Measurements from ENCODE around the gene CSF2RB.

- TF ChIP-seq POLR2A (IDR thresholded peaks at IDR 0.05; ENCODE audit: extremely low read depth, insufficient read length) (no peak), CTCF (IDR thresholded peaks at IDR 0.05; ENCODE audit: low read depth, low read length) (no peak), MYC (IDR thresholded peaks at IDR 0.05; ENCODE audit: low read depth, low read length) (no peak)
Observed at GRCh38 chr22:36885474-36885873, 28.0 kb upstream of the CSF2RB start.
